Mucosa of stomach (tissue), 1 donor: Measurements from ENCODE around the gene DLG1.
"Not testable (repeated sequence)": the region's sequence is repeated elsewhere in the genome, so short reads cannot be mapped to it uniquely, and the experiment has no call there.

Source experiments
- H3K27me3 ChIP-seq: one replicate; pipeline ENCODE4 v1.7.0; 2013; ENCODE audit warnings: mild to moderate bottlenecking, low read length; ENCODE audit not compliant: control insufficient read depth, insufficient read depth
- H3K36me3 ChIP-seq: one replicate; pipeline ENCODE4 v1.7.0; 2013; ENCODE audit warnings: low read length; ENCODE audit not compliant: control insufficient read depth, insufficient read depth
- H3K4me1 ChIP-seq: one replicate; pipeline ENCODE4 v1.7.0; 2013; ENCODE audit warnings: mild to moderate bottlenecking, low read length; ENCODE audit not compliant: control insufficient read depth, insufficient read depth
- H3K4me3 ChIP-seq: one replicate; pipeline ENCODE4 v1.7.0; 2013; ENCODE audit warnings: low read length
- H3K9ac ChIP-seq: one replicate; pipeline ENCODE4 v1.7.0; 2013; ENCODE audit warnings: mild to moderate bottlenecking, low read length, moderate library complexity
- H3K9me3 ChIP-seq: one replicate; pipeline ENCODE4 v1.7.0; 2013; ENCODE audit warnings: mild to moderate bottlenecking, low read length, moderate library complexity; ENCODE audit not compliant: control insufficient read depth
- donor health status: Pancreatic carcinoma.

The DLG1 gene

GRCh38 chr3:197296545-197296944, 1.9 kb downstream of the DLG1 start:
- Histone ChIP-seq H3K4me1 (peaks cover 9% of the 10 kb centered on the region), H3K27me3 (no peaks in the 10 kb centered on the region), H3K9me3 (no peaks in the 10 kb centered on the region), H3K9ac (peak overlapping the region; percentile 82), H3K36me3 (no peaks in the 10 kb centered on the region), H3K4me3 (peak overlapping the region; percentile 37)

GRCh38 chr3:197295871-197296270, 2.5 kb downstream of the DLG1 start:
- Histone ChIP-seq H3K4me3 (no peak overlapping the region), H3K9ac (no peak overlapping the region), H3K27me3 (no peaks in the 10 kb centered on the region), H3K36me3 (no peaks in the 10 kb centered on the region), H3K9me3 (no peaks in the 10 kb centered on the region), H3K4me1 (peaks cover 9% of the 10 kb centered on the region)

- Histone ChIP-seq H3K4me1 (peaks cover 11% of the 10 kb centered on the region), H3K9ac (no peak overlapping the region), H3K4me3 (no peak overlapping the region), H3K36me3 (no peaks in the 10 kb centered on the region), H3K9me3 (no peaks in the 10 kb centered on the region), H3K27me3 (no peaks in the 10 kb centered on the region)
Measured at GRCh38 chr3:197293605-197294237, 4.7 kb downstream of the DLG1 start.

GRCh38 chr3:197292648-197293047, 5.8 kb downstream of the DLG1 start:
- no peaks in the 10 kb centered on the region for H3K27me3 ChIP-seq
- H3K9ac ChIP-seq = no peak overlapping the region
- peaks cover 11% of the 10 kb centered on the region for H3K4me1 ChIP-seq
- H3K9me3 ChIP-seq = no peaks in the 10 kb centered on the region
- H3K36me3 ChIP-seq = no peaks in the 10 kb centered on the region
- H3K4me3 ChIP-seq = no peak overlapping the region

- Histone ChIP-seq H3K4me1 (peaks cover 11% of the 10 kb centered on the region), H3K27me3 (no peaks in the 10 kb centered on the region), H3K36me3 (no peaks in the 10 kb centered on the region), H3K9ac (no peak overlapping the region), H3K4me3 (no peak overlapping the region), H3K9me3 (no peaks in the 10 kb centered on the region)
Measured at GRCh38 chr3:197292083-197292646, 6.2 kb downstream of the DLG1 start.

- H3K36me3 ChIP-seq = no peaks in the 10 kb centered on the region
- H3K4me3 ChIP-seq = no peak overlapping the region
- no peaks in the 10 kb centered on the region for H3K27me3 ChIP-seq
- H3K4me1 ChIP-seq = peaks cover 6% of the 10 kb centered on the region
- H3K9ac ChIP-seq = no peak overlapping the region
- H3K9me3 ChIP-seq = no peaks in the 10 kb centered on the region
Measured at GRCh38 chr3:197289726-197290125, 8.7 kb downstream of the DLG1 start.

- Histone ChIP-seq H3K4me1 (peaks cover 6% of the 10 kb centered on the region), H3K36me3 (peaks cover 4% of the 10 kb centered on the region), H3K9ac (no peak overlapping the region)
Measured at GRCh38 chr3:197286678-197287077, 11.7 kb downstream of the DLG1 start.

GRCh38 chr3:197285557-197285956, 12.9 kb downstream of the DLG1 start:
- H3K9ac ChIP-seq = no peak overlapping the region
- H3K27me3 ChIP-seq = no peaks in the 10 kb centered on the region
- H3K36me3 ChIP-seq = peaks cover 4% of the 10 kb centered on the region
- no peaks in the 10 kb centered on the region for H3K9me3 ChIP-seq
- peaks cover 6% of the 10 kb centered on the region for H3K4me1 ChIP-seq
- H3K4me3 ChIP-seq = no peak overlapping the region

More at GRCh38 chr3:197286678-197287077, 11.7 kb downstream of the DLG1 start:
- Histone ChIP-seq H3K27me3 (no peaks in the 10 kb centered on the region), H3K9me3 (no peaks in the 10 kb centered on the region), H3K4me3 (no peak overlapping the region)

GRCh38 chr3:197283045-197283444, 15.4 kb downstream of the DLG1 start:
- peaks cover 4% of the 10 kb centered on the region for H3K36me3 ChIP-seq
- no peak overlapping the region for H3K9ac ChIP-seq
- no peaks in the 10 kb centered on the region for H3K4me1 ChIP-seq
- no peaks in the 10 kb centered on the region for H3K27me3 ChIP-seq
- H3K4me3 ChIP-seq = no peak overlapping the region
- no peaks in the 10 kb centered on the region for H3K9me3 ChIP-seq

- Histone ChIP-seq H3K4me3 (no peak overlapping the region), H3K9me3 (no peaks in the 10 kb centered on the region), H3K9ac (no peak overlapping the region), H3K36me3 (peaks cover 4% of the 10 kb centered on the region), H3K27me3 (no peaks in the 10 kb centered on the region), H3K4me1 (no peaks in the 10 kb centered on the region)
Measured at GRCh38 chr3:197281849-197282248, 16.6 kb downstream of the DLG1 start.

GRCh38 chr3:197280156-197280555, 18.3 kb downstream of the DLG1 start:
- Histone ChIP-seq H3K9me3 (no peaks in the 10 kb centered on the region), H3K4me3 (no peak overlapping the region), H3K27me3 (no peaks in the 10 kb centered on the region), H3K9ac (no peak overlapping the region), H3K4me1 (no peaks in the 10 kb centered on the region), H3K36me3 (peaks cover 4% of the 10 kb centered on the region)

- no peak overlapping the region for H3K4me3 ChIP-seq
- no peaks in the 10 kb centered on the region for H3K27me3 ChIP-seq
- no peaks in the 10 kb centered on the region for H3K4me1 ChIP-seq
- no peak overlapping the region for H3K9ac ChIP-seq
- H3K9me3 ChIP-seq = no peaks in the 10 kb centered on the region
- H3K36me3 ChIP-seq = peaks cover 4% of the 10 kb centered on the region
Measured at GRCh38 chr3:197278933-197279332, 19.5 kb downstream of the DLG1 start.

- not testable (repeated sequence) for H3K27me3 ChIP-seq, H3K4me1 ChIP-seq, H3K9ac ChIP-seq, H3K36me3 ChIP-seq, H3K9me3 ChIP-seq, H3K4me3 ChIP-seq
Measured at GRCh38 chr3:197276808-197277207, 21.6 kb downstream of the DLG1 start.
